KG1 (cell line): ENCODE data around the gene DENND2A.
"Not testable (repeated sequence)": the region's sequence is repeated elsewhere in the genome, so short reads cannot be mapped to it uniquely, and the experiment has no call there.

ENCODE experiments used
- DNase-seq: peaks from one replicate; lab custom pipeline; 2025; lab: John Stamatoyannopoulos, UW

The DENND2A gene

GRCh38 chr7:140673774-140674155, 33.2 kb upstream of the DENND2A start:
- DNase-seq, result no peak

- DNase-seq, result no peak
Observed at GRCh38 chr7:140673063-140673773, 32.6 kb upstream of the DENND2A start.

GRCh38 chr7:140672382-140673062, 31.9 kb upstream of the DENND2A start, which contains the start of gene ADCK2:
ADCK2 (plus strand) TSS chr7:140672945; CDS start chr7:140673331, 386 bp downstream.
- no peak for DNase-seq

DNA sequence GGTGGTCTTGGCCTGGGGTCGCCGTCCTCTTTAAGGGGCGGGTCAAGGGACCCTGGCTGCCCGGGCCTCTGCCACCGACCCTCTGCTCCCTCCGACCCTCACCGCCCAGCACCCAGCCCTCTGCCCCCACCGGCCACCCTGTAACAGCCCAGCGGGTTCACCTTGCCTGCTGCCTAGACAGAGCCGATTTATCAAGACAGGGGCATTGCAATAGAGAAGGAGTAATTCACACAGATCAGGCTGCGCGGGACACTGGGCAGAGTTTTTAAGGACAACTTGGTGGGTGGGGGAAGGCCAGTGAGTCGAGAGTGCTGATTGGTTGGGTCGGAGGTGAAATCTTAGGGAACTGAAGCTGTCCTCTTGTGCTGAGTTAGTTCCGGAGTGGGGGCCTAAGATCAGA, 31.4 kb upstream of the DENND2A start:
- DNase-seq, result no peak

DNA sequence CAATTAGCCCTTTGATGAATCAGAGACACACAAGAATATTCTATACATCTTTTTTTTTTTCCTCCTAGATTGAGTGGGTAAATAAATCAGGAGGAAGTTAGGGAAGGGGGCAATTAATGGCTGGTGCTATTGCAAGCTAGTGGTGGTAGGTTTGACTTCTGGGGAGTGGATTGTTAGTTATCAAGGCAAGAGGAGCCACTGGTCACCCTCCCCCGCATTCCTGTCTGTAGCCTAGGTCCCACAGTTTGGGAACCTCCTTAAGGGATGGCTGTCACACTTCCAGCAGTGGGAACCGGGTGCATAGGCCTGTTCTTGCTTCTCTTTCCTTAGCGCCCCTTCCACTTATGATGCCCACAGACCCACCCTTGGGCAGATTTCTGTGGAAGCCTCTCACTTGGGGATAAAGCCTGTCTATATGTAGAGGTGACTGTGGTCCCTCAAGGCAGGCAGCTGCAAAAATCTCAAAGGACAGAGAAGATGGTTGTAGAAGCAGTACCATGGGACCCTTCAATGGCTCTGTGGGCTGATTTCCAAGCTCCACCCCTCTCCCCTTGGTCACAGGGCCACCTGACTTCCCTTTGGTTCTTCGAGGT, 29.8 kb upstream of the DENND2A start:
- no peak for DNase-seq

GRCh38 chr7:140669862-140670261, 29.2 kb upstream of the DENND2A start:
- not testable (repeated sequence) for DNase-seq

DNA sequence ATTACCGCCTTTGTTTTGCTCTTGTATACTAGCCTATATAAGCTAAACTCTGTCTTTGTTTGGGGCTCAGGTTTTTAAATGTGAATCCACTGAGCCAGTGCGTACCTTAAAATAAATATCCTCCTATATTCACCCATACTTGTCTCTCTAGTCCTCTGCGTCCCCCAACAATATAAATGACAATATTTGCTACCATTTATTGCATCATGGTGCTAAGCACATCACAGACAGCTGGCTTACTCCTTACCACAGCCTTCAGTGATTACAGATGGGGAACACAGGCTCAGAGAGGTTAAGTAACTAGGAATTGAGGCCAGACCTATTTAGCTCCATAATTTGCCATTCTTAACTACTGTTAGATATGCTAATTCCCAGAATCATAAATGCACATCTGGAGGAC, 28.7 kb upstream of the DENND2A start:
- DNase-seq, result no peak

DNA sequence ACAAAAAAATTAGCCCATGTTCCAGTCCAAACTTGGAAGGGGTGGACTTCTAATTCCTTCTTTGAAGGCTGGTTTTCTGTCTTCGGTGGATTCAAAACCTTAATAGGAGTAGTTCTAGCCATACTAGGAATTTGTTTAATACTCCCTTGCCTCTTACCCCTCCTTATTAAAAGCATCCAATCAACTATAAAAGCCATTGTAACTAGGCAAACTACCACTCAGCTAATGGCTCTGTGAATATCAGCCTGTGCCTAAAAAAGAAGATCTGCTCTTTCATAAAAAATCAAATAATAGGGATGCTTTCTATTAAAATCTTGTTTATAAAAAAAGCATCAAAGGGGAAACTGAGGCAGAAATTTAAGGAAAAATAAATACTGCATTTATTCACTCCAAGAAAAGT, 28.0 kb upstream of the DENND2A start:
- DNase-seq, result no peak

DNA sequence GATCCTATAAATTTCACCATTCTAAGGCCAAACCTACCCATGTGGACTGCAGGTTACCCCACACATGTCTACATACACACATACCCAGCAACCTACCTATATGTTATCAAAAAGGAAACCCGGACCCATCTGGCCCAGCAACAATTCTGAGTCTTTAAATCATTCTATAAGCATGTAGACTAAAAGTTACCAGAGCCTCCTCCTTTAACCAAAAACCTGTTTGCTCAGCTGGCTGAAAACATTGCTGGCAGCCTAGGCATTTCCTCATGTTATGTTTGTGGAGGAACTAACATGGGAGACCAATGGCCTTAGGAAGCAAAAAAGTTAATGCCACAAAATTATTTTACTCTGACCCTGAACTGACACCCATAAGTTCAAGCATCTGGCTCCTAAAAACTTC, 26.9 kb upstream of the DENND2A start:
- no peak for DNase-seq

- DNase-seq, result not testable (repeated sequence)
Observed at GRCh38 chr7:140662938-140663337, 22.3 kb upstream of the DENND2A start.

- DNase-seq, result no peak
Observed at GRCh38 chr7:140661124-140661523, 20.5 kb upstream of the DENND2A start.

DNA sequence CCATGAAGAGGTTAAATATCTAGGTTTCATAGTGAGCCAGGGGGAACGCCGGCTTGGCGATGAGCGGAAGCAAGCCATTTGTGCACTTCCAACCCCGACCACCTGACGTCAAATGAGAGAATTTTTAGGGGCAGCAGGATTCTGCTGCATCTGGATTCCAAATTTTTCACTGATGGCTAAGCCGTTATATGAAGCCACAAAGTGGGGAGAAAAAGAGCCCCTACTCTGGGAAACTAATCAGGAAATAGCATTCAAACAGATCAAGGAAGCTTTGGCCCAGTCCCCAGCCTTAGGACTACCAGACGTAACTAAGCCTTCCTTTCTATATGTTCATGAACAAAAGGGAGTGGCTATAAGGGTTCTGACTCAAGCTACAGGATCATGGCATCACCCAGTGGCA, 19.2 kb upstream of the DENND2A start:
- DNase-seq, result no peak

GRCh38 chr7:140657891-140658290, 17.3 kb upstream of the DENND2A start:
- DNase-seq, result no peak

DNA sequence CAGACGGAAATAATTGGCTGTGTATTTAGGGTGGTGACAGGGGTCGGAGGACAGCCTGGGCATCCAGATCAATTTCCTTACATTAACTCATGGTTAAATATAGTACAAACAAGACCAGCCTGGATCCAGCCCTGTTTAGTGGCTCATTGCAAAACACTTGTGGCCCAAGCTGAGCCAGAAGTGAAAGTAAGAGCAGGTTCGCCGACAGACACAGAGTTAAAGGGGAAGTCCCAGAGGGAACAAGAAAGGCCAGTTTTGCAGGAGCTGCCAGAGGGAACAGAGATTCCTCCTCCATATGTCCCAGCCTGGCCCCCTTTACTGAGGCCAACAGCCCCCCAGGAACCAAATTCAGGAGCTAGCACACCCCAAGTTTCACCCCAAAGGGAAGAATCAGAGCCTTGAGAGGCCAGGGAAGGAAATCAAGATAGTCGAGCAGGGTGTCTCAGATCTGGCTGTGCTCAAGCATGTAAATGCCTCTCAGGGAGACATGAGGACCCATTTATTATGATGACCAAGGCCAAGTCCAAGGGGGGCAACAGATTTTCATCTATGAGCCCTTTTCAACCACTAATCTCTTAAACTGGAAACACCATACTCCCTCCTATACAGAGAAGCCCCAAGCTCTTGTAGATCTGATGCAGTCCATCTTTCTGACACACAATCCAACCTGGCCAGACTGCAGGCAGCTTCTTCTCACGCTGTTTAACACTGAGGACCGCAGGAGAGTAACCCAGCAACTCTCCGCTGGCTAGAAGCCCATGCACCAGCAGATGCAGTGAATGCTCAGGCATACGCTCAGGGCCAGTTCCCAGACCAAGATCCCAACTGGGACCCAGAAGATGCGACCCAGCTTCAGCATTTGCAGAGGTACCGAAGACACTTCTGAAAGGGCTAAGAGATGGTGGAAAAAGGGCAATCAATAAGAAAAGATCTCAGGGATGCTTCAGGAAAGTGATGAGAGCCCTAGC, 16.2 kb upstream of the DENND2A start:
- no peak for DNase-seq

GRCh38 chr7:140655511-140656408, 15.1 kb upstream of the DENND2A start:
- DNase-seq, result no peak

DNA sequence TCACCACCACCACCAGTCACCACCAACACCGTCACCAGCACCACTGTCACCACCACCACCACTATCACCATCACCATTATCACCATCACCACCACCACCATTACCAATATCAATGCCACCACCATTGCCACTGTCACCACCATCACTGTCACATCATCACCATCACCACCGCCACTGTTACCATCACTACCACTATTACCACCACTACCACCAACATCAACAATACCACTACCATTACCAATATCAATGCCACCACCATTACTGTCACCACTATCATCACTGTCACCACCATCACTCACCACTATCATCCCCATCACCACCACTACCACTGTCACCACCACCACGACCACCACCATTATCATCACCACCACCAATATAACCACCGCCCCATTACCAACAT, 14.0 kb upstream of the DENND2A start:
- no peak for DNase-seq

GRCh38 chr7:140654109-140654387, 13.4 kb upstream of the DENND2A start:
- no peak for DNase-seq

- no peak for DNase-seq
Observed at GRCh38 chr7:140653319-140654108, 12.9 kb upstream of the DENND2A start.

DNA sequence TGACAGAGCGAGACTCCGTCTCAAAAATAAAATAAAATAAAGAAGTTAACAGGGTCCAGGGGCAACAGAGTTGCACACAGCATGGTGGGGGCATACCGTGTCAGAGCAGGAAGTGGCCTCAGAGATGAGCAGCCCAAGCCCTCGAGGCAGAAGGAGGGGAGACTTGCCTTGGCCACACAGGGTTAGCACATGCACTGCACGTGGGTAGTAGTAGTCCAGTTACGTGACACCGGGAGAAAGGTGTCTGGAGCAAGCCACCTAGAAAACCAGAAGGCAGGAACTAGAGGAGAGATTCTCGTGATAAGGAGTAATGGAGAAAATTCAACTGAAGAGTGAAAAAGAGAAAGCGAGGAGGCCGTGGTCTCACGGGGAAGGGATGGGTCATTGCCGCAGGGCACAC, 9.8 kb upstream of the DENND2A start:
- no peak for DNase-seq

DNA sequence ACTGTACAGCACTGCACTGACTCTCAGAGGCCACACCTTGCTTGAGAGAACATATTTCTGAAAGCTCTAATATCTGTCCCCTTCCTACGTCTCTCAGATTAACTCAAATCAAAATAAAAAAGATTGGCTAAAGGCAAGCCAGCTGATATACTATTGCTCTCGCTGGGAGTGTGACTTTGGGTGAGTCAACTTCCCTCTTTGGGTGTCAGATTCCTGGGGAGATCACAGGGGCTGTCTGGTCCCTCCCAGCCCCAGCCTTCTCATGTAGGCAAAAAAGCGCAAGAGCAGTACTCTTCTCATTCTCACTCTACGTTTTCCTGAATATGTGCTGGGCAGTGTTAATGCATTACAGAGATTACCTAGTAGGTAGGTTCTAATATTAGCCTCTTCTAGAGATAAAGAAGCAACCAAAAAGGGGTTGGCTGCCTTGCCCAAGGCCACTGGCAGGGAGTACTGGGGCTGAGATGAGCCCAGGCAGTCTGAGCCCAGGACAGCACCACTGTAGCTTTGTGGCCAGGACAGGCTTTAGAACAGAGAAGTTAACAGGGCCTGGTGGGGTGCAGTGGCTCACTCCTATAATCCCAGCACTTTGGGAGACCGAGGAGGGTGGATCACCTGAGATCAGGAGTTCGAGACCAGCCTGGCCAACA, 9.1 kb upstream of the DENND2A start:
- DNase-seq, result no peak
